Measurements from ENCODE around the gene SEPTIN10.

DNA sequence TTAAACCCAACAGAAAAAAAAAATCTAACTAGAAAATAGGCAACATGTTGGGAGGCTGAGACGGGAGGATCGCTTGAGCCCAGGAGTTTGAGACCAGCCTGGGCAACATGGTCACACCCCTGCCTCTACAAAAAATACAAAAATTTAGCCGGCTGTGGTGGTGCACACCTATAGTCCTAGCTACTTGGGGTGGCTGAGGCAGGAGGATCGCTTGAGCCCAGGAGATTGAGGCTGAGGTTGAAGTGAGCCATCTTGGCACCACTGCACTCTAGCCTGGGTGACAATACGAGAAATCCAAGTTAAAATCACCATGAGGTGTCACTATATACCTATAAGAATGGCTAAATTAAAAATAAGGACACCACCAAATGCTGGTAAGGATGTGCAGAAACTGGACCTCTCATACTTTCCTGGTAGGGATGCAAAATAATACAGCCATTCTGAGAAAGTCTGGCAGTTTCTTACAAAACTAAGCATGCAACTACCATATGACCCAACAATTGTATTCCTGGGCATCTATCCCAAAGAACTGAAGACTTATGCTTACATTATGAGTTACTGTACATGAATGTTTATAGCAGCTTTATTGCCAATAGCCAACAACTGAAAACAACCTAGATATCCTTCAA is 2.2 kb downstream of the SEPTIN10 start:
- TF ChIP-seq, protein P1, sequence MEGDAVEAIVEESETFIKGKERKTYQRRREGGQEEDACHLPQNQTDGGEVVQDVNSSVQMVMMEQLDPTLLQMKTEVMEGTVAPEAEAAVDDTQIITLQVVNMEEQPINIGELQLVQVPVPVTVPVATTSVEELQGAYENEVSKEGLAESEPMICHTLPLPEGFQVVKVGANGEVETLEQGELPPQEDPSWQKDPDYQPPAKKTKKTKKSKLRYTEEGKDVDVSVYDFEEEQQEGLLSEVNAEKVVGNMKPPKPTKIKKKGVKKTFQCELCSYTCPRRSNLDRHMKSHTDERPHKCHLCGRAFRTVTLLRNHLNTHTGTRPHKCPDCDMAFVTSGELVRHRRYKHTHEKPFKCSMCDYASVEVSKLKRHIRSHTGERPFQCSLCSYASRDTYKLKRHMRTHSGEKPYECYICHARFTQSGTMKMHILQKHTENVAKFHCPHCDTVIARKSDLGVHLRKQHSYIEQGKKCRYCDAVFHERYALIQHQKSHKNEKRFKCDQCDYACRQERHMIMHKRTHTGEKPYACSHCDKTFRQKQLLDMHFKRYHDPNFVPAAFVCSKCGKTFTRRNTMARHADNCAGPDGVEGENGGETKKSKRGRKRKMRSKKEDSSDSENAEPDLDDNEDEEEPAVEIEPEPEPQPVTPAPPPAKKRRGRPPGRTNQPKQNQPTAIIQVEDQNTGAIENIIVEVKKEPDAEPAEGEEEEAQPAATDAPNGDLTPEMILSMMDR (IDR thresholded peaks at IDR 0.05) = no peak
- TF ChIP-seq EP300 (IDR thresholded peaks at IDR 0.05) = no peak

Data from ovary (tissue), 3 donors.